HepG2 (cell line): ENCODE results near the gene HDGFL2. TPM values are rescaled to one million over a fixed set of nuclear protein-coding genes. Genes with fewer than 3 reads are reported as not detected.

ENCODE experiments used
- FOXO1 ChIP-seq: sonication (generic); formaldehyde crosslinking; IDR thresholded peaks from 2 replicates; pipeline ENCODE4 v1.4.0; 2020; ENCODE audit warnings: missing genetic modification reagents
- HNRNPLL ChIP-seq: fragments of 200-400 bp; formaldehyde crosslinking; IDR thresholded peaks from 2 replicates; pipeline ENCODE4 v1.6.1; 2017; ENCODE audit warnings: mild to moderate bottlenecking, low read depth, low read length; ENCODE audit not compliant: poor library complexity, severe bottlenecking
- MLX ChIP-seq: IDR thresholded peaks from 2 replicates; pipeline ENCODE4 v1.6.1; 2016
- MXD4 ChIP-seq: IDR thresholded peaks from 2 replicates; pipeline ENCODE4 v1.6.1; 2016; ENCODE audit warnings: mild to moderate bottlenecking, missing biosample characterization, missing genetic modification reagents
- PAXIP1 ChIP-seq: sonication (generic); formaldehyde crosslinking; conservative IDR thresholded peaks from 2 replicates; pipeline ENCODE4 v1.4.0; 2020; ENCODE audit warnings: mild to moderate bottlenecking, missing genetic modification reagents, moderate library complexity
- POLR2A ChIP-seq, 2 experiments: IDR thresholded peaks; 2 replicates each; pipeline ENCODE4 v1.6.1; 2011; ENCODE audit warnings: low read depth in 2 of 2, low read length in 2 of 2, mild to moderate bottlenecking in 1 of 2, moderate library complexity in 1 of 2; ENCODE audit not compliant: insufficient read depth in 1 of 2
- ZNF501 ChIP-seq: sonication (generic); formaldehyde crosslinking; IDR thresholded peaks from 2 replicates; pipeline ENCODE4 v1.5.1; 2020; ENCODE audit warnings: mild to moderate bottlenecking, moderate library complexity, missing genetic modification reagents
- ZNF644 ChIP-seq: IDR thresholded peaks from 2 replicates; pipeline ENCODE4 v1.6.1; 2016; ENCODE audit warnings: low read depth
- polyA plus RNA-seq, 8 experiments: library from polyadenylated mRNA; depleted of rRNA in 3 of 8; stranded (reverse) in 7 of 8; unstranded in 1 of 8; fragments of >200 nt; fragmentation: Illumina TruSeq in 4 of 8; extraction: Trizol in 4 of 8; gene quantifications; 2 replicates each; pipeline versions ENCODE4 v1.2.1 to v1.2.3, GENCODE V29; 2011 to 2016; ENCODE audit warnings: low read depth in 4 of 8, missing spikeins in 1 of 8, mixed read lengths in 1 of 8; ENCODE audit not compliant: insufficient read depth in 1 of 8
- total RNA-seq, 5 experiments: library from RNA; depleted of rRNA; stranded (reverse); fragments of >200 nt; fragmentation: Illumina TruSeq; extraction: Trizol; gene quantifications; 2 replicates each; pipeline ENCODE4 v1.2.3, GENCODE V29; 2016; ENCODE audit warnings: low read depth in 1 of 5

Gene HDGFL2
- total and polyA plus RNA-seq, 2 of the 13 experiments (the other 11 are each of a cell fraction or from before 2014, with no cell fraction given) = 20.0 to 51.1 TPM

GRCh38 chr19:4523306-4524110 lies 51.4 kb downstream of the HDGFL2 start (continued):
- TF ChIP-seq PAXIP1 (CRISPR knock-in tag) (peak; percentile 72), MXD4 (CRISPR knock-in tag) (0 out of 2 replicates have a peak, but pooled peaks have one; percentile 51), FOXO1 (CRISPR knock-in tag) (peak; percentile 28; the same call in 1 of the 2 replicates), MLX (CRISPR knock-in tag) (no peak), ZNF501 (CRISPR knock-in tag) (0 out of 2 replicates have a peak, but pooled peaks have one; percentile 56), HNRNPLL (peak; percentile 40), ZNF644 (CRISPR knock-in tag) (0 out of 2 replicates have a peak, but pooled peaks have one; percentile 48), POLR2A (IDR thresholded peaks at IDR 0.05; ENCODE audit: insufficient read depth in 1 of 2, low read depth in 2 of 2, low read length in 2 of 2) (no peak)
